GM19397 (cell line): ENCODE measurements around the gene C1orf115.
"Not testable (repeated sequence)": the region's sequence is repeated elsewhere in the genome, so short reads cannot be mapped to it uniquely, and the experiment has no call there.

Experiments
- ATAC-seq: cut with Tn5 transposase; IDR thresholded peaks from one replicate; pipeline ENCODE4 v1.9.1; 2021; ENCODE audit warnings: mild to moderate bottlenecking, moderate library complexity; ENCODE audit not compliant: unreplicated experiment

Gene C1orf115, protein sequence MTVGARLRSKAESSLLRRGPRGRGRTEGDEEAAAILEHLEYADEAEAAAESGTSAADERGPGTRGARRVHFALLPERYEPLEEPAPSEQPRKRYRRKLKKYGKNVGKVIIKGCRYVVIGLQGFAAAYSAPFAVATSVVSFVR

DNA sequence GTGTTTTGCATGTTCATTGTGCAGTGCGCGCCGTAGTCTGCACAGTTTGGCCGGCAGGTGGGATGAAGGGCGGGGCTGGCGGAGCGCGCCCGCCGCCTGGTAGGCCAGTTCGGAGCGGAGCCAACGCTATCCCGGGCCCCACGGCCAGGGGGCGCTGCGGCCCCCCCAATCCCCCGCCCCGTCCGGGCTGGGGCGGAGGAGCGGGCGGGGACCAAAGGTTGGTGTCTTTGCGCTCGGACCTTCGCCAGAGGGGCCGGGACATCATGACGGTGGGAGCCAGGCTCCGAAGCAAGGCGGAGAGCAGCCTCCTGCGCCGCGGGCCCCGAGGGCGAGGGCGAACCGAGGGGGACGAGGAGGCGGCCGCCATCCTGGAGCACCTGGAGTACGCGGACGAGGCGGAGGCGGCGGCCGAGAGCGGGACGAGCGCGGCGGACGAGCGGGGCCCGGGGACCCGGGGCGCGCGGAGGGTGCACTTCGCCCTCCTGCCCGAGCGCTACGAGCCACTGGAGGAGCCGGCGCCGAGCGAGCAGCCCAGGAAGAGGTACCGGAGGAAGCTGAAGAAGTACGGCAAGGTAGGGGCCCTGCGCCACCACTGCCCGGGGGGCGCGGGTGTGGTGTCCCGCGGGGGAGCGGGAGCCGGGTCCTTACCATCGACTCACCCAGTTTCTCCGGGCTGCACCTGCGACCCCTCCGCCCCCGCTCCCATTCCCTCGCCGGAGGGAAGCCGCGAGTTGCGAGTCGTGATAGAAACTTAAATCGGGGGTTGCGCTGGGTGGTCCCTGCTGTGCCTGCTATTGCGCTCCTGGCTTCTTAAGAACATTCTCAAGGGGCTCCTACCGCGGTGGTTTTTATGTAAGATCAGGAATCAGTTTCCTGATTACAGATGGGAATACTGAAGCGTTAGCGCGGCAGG is at the start of gene C1orf115:
Gene C1orf115, plus strand, starts transcription at position 224 of the 913 bp plus-strand sequence. Its CDS starts 40 bp downstream, at position 264.
- peak; percentile 98 for ATAC-seq

DNA sequence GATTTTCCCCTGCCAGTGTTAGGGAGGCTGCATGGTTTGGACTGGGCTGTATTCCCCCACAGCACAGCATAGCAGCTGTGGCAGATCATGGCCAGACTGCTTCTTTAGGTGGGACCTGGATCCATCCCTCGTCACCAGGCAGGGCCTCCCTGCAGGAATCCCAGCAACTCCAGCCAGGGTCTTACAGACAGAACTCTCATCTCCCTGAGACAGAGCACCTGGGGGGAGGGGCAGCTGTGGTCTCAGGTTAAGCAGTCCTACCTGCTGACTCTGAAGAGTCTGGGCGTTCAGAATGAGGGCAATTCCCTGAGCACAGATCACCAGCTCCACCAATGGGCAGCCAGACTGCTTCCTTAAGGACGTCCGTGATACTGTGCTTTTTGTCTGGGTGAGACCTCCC is 47.9 kb upstream of the C1orf115 start:
- ATAC-seq, result no peak

DNA sequence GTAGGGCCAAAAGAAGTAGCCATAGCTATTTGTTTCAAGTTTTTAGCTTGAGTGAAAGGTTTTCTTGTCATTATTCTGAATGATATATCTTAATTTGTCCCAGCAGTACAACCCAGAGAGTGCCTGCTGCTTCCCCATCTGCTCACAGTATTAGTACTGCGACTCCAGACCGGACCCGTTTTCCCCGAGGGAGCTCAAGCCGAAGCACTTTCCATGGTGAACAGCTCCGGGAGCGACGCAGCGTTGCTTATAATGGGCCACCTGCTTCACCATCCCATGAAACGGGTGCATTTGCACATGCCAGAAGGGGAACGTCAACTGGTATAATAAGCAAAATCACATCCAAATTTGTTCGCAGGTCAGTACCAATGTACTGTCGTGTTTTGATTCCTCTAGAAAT is 37.2 kb upstream of the C1orf115 start:
- no peak for ATAC-seq

DNA sequence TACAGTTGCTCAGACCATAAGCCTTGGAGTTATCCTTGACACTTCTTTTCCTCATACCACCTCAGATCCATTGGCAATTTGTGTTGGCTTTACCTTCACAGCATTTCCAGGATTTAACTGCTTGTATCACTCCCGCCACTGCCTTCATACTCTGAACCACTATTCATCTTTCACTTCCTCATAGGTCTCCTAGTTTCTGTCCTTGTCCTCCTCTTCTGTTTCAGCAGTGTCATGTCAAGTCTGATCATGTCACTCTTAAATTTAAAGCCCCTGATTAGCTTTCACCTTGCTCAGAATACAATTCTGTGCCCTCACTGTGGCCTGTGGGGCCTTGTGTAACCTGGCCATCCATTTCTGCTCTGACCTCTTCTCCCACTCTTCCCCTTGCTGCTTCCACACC is 34.7 kb upstream of the C1orf115 start:
- ATAC-seq, result peak; percentile 84

DNA sequence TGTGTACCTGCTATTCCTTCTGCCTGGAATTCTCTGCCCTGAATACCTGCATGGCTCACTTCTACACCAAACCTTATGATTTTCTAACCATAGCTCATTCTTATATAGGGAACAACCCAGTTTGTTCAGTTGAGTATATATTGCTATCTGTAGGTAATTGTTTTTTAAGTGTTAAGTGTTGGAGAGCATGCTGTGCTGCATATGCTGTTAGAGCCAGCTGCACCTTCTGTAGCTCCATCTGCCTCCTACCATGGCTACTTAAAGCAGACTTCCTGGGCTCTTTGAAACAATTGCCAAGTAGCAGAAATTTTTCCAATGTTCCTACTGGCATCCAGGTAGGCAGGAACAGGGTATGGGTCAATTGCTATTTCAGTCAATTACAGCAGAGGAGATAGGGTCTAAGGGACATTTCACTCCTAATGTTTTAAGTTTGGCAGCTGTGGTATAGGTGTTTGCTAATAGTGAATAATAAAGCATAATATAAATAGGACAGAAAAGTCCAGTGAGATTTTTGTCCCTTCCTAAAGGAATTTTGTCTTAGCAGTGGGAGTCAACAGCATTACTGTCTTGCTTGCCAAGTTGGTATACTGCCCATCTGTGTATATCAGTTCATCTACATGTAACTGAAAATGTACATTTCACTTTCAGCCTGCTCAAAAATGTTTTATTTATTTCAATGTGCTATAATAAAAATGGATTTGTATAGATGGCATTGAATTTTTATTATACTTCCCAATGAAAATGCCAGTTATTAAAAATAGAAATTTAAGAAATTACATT is 34.0 kb upstream of the C1orf115 start:
- ATAC-seq, result peak; percentile 37

DNA sequence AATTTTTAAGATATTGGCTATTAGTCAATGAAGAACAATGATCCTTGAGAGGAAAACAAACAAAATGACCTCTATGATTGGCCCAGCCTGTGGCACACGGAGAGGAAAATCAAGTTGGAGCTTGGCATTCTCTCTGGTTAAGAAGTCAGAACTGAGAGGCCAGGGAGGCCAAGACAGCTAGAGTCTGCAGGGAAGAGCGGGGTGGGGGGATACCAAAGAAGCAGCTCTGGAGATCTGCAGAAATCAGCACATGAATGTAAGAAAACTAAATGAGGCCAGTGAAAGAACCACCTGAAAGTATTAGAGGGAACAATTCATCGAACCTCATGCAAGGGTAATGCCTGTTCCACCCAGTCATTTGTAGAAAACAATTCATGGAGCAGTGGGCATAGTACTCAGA is 23.8 kb upstream of the C1orf115 start:
- ATAC-seq, result no peak

DNA sequence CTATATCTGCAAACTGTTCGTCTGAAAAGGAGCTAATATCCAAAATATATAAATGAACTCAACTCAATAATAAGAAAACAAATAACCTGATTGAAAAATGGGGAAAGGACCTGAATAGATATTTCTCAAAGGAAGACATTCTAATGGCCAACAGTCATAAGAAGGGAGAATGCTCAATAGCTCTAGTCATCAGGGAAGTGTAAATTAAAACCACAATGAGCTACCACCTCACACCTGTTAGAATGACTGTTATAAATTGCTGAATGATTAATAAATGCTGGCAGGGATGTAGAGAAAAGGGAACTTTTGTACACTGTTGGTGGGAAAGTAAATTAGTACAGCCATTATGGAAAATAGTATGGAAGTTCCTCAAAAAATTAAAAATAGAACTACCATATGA is 21.2 kb upstream of the C1orf115 start:
- ATAC-seq, result no peak

DNA sequence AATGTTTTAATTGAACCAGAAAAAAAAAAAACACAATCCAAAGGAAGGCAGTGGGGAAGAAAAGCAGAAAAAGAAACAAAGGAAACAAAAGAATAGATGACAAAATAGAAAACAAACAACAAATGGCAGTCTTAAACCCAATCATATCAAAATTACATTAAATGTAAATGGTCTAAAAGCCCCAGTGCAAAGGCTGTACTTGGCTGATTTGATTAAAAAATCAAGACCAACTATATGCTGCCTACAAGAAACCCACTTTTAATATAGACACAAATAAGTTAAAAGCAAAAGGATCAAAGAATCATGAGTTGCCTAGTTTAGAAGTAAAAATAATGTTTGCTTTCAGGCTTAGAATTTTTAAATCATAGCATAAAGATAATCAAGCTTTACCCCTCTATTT is 19.8 kb upstream of the C1orf115 start:
- ATAC-seq, result no peak

DNA sequence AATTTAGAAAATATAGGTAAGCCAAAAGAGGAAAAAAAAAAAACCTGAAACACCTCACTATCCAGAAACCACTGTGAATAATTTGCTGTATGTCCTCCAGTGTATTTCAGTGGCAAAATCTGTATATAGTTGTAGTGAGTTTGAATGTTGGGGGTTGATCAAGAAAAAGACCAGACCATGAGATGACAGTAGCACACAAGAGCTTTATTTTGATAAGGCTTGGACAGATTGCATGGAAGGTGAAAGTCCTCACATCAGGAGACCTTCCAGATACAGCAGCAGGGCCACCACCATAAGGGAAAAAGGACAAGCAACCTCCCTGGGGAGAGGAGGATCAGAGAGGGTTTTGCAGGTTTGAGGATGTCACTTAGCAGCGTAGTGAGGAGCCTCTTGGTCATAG is 16.2 kb upstream of the C1orf115 start:
- no peak for ATAC-seq

DNA sequence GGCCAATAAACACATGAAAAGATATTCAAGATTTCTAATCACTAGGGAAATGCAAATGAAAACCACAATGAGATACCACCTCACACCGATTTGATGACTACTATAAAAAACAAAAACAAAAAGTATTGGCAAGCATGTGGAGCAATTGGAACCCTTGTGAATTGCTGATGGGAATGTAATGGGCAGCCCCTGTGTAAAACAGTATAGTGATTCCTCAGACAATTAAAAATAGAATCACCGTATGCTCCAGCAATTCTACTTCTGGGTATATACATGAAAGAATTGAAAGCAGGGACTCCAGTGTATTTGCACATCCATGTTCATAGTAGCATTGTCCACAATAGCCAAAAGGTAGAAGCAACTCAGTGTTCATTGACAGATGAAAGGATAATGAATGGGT is 12.9 kb upstream of the C1orf115 start:
- no peak for ATAC-seq

DNA sequence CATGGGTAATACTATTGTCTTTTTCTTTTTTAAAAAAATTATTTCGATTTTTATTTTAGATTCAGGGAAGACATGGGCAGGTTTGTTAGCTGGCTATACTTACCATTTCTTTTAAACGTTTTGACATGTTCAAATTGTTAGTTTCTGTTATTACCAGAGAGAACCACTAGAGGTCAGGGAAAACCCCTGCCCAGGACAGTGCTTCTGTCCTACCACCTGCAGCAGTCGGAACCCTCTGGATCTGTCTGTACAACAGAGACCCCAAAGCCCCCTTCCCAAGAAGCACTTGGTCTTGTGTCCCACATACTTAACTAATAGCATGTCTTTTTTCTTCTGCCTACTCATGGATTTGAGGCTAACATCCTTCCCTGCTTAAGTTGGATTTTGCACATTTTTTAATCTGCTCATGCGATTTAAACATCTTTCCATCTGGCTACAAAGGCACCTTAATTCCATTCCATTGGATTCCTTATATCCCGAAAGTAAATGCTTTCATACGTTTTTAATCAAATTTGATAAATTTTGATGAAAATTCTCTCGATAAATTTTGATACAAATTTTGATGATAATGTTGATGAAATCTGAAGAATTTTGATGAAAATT is 10.0 kb upstream of the C1orf115 start:
- ATAC-seq, result peak; percentile 87

DNA sequence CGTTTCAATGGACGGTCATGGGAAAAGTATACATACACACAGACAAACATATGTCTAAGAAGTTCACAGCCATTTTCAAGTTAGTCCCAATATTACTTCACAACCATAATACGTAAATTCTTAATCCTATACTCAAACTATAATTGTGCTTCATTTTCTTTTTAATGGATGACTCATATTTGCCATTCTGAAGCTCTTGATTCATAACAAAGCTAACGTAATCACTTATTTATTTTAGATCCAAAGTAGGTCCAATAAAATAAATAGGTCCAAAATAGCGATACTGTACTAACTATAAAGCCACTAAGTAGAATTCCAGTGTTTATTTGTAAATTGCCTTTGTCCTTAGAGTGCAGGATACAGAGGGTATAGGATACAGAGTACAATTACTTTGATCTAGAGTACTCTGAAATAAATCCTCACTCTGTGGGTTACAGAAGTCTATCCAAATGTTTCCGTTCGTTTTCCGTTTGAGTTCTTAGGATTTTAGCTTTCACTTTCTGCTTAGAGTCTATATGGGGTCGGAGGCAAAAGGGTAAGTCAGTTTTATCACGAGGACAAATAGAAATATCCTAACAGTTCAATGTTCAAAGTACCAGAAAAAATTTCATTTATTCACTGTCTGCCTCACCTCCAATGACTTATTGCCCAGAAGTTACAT is 8.8 kb upstream of the C1orf115 start:
- no peak for ATAC-seq

DNA sequence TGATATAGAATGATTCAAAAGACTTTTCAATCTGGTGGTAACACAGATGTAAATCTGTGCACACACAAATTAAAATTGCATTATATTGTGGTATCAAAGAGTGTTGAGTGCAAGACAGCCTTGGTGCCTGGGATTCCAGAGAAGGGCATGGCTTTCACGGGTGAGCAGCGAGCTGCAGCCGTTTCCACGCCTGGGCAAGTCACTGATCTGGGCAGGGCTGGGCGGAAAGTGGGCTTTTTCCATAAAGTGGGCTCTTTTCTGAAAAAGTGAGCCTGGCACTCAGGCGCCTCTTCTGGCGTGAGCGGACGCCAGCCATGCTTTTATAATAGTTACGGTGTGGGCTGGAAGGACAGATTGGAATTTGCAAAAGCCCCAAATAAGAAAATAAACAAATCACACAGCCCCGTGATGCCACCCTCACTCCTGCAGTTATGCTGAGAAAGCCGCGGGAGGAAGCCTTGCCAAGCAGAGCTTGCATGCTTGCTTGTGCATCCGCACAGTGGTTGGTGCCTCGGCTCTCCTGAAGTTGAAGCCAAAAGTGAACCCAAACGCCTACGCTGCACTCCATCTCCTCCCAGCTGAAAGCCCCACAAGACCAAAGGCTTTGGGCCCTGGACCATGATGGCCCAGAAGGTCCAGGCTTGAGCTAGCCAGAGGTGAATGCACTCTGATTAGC is 7.1 kb upstream of the C1orf115 start:
- no peak for ATAC-seq

DNA sequence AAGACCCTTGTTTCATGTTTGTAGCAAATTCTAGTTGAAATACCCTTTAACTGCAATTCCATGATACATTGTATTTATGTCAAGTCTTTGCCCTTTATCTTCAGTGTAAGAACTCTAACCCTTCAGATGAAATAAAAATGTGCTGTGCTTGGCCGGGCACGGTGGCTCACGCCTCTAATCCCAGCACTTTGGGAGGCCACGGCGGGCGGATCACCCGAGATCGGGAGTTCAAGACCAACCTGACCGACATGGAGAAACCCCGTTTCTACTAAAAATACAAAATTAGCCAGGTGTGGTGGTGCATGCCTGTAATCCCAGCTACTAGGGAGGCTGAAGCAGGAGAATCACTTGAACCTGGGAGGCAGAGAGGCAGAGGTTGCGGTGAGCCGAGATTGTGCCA is 6.4 kb upstream of the C1orf115 start:
- not testable (repeated sequence) for ATAC-seq

DNA sequence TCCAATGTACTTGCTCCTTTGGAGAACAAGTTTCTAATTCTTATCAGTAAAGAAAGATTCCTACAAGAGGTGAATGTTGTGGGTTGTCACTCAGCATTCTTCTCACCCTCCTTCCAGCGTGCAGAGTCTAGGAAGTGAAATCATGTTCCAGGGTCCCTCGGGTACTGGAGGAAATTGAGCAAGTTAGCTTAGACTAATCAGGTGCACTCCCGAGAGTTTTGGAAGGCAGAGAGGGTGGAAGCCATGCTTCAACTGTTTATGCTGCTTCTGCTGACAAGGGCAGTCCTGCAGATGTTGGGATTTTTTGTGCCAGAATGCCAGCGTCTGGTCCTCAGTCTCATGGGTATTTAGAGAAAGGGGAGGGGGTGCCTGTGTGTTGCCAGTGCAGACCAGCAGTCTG is 5.3 kb upstream of the C1orf115 start:
- no peak for ATAC-seq

DNA sequence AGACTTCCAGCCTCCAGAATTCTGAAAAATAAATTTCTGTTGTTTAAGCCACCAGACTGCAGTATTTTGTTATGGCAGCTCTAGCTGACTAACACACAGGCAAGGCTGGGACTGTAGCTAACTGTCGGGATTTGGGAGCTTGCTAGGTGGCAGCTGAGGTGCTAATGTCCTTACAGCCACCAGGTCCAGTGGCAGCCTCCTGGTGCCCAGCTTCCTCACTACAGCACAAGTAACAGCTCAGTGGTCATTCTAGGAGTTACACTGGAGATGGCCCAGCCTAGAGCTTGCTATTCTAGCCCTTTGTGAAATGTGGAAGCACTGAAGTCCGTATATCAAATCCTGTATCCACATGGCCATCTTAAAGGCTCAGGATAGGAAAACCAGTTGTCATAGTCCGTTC is 4.3 kb upstream of the C1orf115 start:
- no peak for ATAC-seq

DNA sequence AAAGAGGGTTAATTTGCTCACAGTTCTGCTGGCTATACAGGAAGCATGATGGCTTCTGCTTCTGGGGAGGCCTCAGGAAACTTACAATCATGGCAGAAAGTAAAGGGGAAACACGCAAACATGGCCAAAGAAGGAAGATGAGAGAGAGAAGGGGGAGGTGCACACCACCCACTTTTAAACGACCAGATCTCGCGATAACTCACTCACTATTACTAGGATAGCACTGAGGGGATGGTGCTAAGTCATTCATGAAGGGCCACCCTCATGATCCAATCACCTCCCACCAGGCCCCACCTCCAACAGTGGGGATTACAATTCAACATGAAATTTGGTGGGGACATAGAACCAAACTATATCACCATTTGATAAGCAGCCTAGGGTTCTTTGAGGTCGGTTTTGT is 2.4 kb upstream of the C1orf115 start:
- ATAC-seq, result no peak

DNA sequence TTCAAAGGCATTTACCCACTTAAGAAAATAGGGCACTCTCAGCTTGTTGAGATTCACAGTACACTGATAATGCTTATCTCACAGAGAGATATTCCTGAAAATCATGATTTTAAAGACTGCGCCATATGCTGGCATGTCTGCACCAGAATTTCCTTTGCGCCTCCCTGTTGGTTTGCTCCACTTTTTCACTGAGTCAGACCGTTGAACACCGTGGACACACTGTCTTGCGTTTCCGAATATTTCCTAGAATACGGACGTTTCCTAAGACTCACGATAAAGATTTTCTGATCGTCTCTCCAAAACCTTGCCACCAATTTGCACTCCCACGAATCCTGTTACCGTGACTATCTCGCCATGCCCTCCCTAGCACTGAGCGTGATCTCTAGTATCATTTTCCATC is 497 bp upstream of the C1orf115 start:
- ATAC-seq, result no peak

DNA sequence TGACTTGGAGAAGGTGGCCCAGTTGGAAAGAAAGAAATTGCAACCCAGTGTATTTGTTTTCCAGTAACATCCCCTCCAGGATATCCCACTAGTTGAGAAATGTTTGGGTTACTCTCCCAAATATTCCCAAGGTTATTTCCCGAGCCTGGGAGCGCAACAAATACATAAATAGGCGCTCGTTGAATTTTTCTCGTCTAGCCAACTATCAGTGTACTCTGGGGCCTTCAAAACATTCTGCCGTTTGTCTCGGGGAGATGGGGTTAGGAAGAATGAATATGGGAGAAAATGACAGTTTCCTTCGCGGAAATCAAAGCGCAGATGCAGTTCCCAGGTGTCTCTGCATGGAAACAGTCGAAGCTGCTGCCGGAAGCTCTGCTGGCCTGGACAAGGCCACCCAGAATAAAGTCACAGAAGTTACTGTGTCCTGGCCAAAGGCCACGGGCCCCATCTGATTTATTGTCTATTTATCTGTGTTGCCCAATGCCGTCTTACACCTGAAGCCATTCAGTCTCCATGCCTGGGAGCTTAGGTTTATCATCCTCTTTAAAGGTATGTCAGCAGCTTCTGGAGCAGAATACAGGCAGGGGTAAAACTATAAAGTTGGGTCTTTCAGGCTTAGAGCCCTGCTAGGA is 1.0 kb downstream of the C1orf115 start:
- ATAC-seq, result no peak
